Calu3 (cell line): ENCODE measurements around the gene CTDNEP1. TPM values are rescaled to one million over a fixed set of nuclear protein-coding genes. Genes with fewer than 3 reads are reported as not detected.

ENCODE experiments used
- Bru-seq: library from RNA; stranded (reverse); fragments of 400-500 nt; gene quantifications from one replicate; lab custom pipeline; 2021; lab: Mats Ljungman, UMichigan
- BruChase-seq, 2 experiments: library from RNA; stranded (reverse); fragments of 400-500 nt; gene quantifications; one replicate each; lab custom pipeline; 2021; lab: Mats Ljungman, UMichigan
- BruUV-seq: library from RNA; stranded (reverse); fragments of 400-500 nt; replicated peaks from 2 replicates; lab custom pipeline; 2021; lab: Mats Ljungman, UMichigan
- CTCF ChIA-PET: fragments of 300-600 bp; sonication (Branson Sonifier 250); formaldehyde crosslinking; loops from one replicate; lab custom pipeline; 2022; ENCODE audit warnings: antibody characterized with exemption; lab: Charles Lee
- DNase-seq: peaks from one replicate; pipeline ENCODE4 v3.0.0; 2022
- H3K27ac Mint-ChIP-seq: one replicate; pipeline ENCODE4 v1.8.0; 2022; ENCODE audit warnings: mixed read lengths; ENCODE audit not compliant: unreplicated experiment
- H3K27me3 Mint-ChIP-seq: one replicate; pipeline ENCODE4 v1.8.0; 2022; ENCODE audit warnings: mixed read lengths; ENCODE audit not compliant: unreplicated experiment
- H3K36me3 Mint-ChIP-seq: one replicate; pipeline ENCODE4 v1.8.0; 2022; ENCODE audit warnings: mild to moderate bottlenecking, moderate library complexity, mixed read lengths; ENCODE audit not compliant: insufficient read depth, unreplicated experiment
- H3K4me1 Mint-ChIP-seq: one replicate; pipeline ENCODE4 v1.8.0; 2022; ENCODE audit warnings: mild to moderate bottlenecking, low read depth, mixed read lengths; ENCODE audit not compliant: unreplicated experiment
- H3K4me3 Mint-ChIP-seq: one replicate; pipeline ENCODE4 v1.8.0; 2022; ENCODE audit warnings: mild to moderate bottlenecking, low read depth, moderate library complexity, mixed read lengths; ENCODE audit not compliant: unreplicated experiment
- H3K9me3 Mint-ChIP-seq: one replicate; pipeline ENCODE4 v1.8.0; 2022; ENCODE audit warnings: low read depth, mixed read lengths; ENCODE audit not compliant: unreplicated experiment
- intact Hi-C: fragments of 100-400 bp; cut with micrococcal nuclease; formaldehyde crosslinking; loops from one replicate; pipeline ENCODE4 v1.10.0; 2022; ENCODE audit not compliant: unreplicated experiment
- long read RNA-seq: library from polyadenylated mRNA; stranded (forward); transcript quantifications from one replicate; pipeline ENCODE4 v2.0.0, GENCODE V29; 2022
- total RNA-seq: library from RNA; stranded (reverse); gene quantifications from 2 replicates; pipeline ENCODE4 v1.2.3, GENCODE V29; 2022
- TF ChIP-seq, protein P1 (sequence below): fragments of 200-600 bp; IDR thresholded peaks from one replicate; pipeline ENCODE4 v1.8.0; 2022; ENCODE audit warnings: antibody characterized with exemption; ENCODE audit not compliant: unreplicated experiment

CTDNEP1 gene
- 85.2 and 85.3 TPM in 2 replicates for total RNA-seq
- percentile 65 among the genes with signal in this experiment for Bru-seq, nascent RNA
- percentile 95 among the genes with signal in this experiment for BruChase-seq, experiment 1, labeled RNA remaining after a 6-hour chase
- percentile 87 among the genes with signal in this experiment for BruChase-seq, experiment 2, labeled RNA remaining after a 2-hour chase
- long read RNA-seq, transcript CTDNEP1-210 (8 exons, 1,708 nt), result major isoform, 15 of 32 reads
- long read RNA-seq, partial matches to known transcripts, result 1 of 32 reads
- long read RNA-seq, other reads (novel, unspliced or antisense), result 15 of 32 reads

GRCh38 chr17:7251661-7252175 is at the start of gene CTDNEP1:
TSS of gene CTDNEP1 (minus strand) at chr17:7251734. CDS start at chr17:7251296, 438 bp downstream.
- TF ChIP-seq, protein P1, sequence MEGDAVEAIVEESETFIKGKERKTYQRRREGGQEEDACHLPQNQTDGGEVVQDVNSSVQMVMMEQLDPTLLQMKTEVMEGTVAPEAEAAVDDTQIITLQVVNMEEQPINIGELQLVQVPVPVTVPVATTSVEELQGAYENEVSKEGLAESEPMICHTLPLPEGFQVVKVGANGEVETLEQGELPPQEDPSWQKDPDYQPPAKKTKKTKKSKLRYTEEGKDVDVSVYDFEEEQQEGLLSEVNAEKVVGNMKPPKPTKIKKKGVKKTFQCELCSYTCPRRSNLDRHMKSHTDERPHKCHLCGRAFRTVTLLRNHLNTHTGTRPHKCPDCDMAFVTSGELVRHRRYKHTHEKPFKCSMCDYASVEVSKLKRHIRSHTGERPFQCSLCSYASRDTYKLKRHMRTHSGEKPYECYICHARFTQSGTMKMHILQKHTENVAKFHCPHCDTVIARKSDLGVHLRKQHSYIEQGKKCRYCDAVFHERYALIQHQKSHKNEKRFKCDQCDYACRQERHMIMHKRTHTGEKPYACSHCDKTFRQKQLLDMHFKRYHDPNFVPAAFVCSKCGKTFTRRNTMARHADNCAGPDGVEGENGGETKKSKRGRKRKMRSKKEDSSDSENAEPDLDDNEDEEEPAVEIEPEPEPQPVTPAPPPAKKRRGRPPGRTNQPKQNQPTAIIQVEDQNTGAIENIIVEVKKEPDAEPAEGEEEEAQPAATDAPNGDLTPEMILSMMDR, result no peak
- Mint-ChIP-seq H3K27me3 (no peaks in the 10 kb centered on the region), H3K4me1 (peaks cover 27% of the 10 kb centered on the region), H3K4me3 (peak within 1 kb of the TSS; percentile 73), H3K9me3 (no peaks in the 10 kb centered on the region), H3K27ac (peak within 1 kb of the TSS; percentile 84), H3K36me3 (peaks cover 76% of the 10 kb centered on the region)
- BruUV-seq, result no TSS peak
- intact Hi-C loops, result no loop called here
- peak; percentile 95 for DNase-seq
- CTCF ChIA-PET, result interaction anchor here (0.7 to 1.5 kb wide), 3 partner anchors 9 to 12 kb away, joined by 3 to 5 read pairs (median 5); partner anchors contain the start of genes GABARAP and PHF23

DNA sequence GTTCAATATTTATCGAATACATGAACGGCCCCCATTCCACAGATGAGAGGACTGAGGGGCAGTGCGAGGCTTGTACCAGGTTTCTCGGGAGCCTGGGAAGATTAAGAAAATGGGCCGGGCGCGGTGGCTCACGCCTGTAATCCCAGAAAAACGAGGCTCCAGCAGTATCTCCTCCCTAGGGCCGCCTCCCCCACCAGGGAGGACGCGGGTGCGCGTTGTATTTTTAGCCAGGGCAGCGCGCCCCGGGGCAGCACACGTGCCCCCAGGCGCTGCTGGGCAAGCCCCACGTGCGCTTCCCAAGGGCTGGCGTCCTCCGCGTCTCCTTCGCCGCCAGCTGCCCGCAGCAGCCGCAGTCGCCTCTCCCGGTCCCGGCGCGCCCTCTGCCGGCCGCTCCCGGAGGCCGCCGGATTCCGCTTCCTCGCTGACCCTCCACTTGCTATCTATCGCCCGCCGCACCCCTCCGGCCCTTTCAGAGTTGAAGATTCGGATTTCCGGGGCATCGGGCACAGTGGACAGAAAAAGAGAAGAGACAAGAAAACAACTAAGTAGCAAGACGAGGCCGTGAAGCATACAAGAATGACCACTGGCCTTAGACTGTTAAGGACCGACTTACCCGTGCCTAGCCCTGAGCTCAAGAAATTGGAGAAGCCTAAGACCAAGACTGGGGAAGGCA is 44.8 kb upstream of the CTDNEP1 start:
- DNase-seq, result peak; percentile 86
- Mint-ChIP-seq H3K27ac (no peak overlapping the region), H3K36me3 (peaks cover 4% of the 10 kb centered on the region), H3K4me3 (peak overlapping the region; percentile 52), H3K27me3 (peaks cover 24% of the 10 kb centered on the region), H3K4me1 (peaks cover 15% of the 10 kb centered on the region), H3K9me3 (no peaks in the 10 kb centered on the region)
- intact Hi-C loops, result no loop called here
- TF ChIP-seq, protein P1, result peak; percentile 73
- CTCF ChIA-PET, result interaction anchor here (0.9 to 1.4 kb wide), 6 partner anchors 16 to 75 kb away, joined by 3 to 14 read pairs (median 6); partner anchors contain the start of genes GABARAP, NEURL4 and SLC2A4
- no TSS peak for BruUV-seq

GRCh38 chr17:7295230-7296180 is 44.0 kb upstream of the CTDNEP1 start:
- Mint-ChIP-seq H3K36me3 (peaks cover 7% of the 10 kb centered on the region), H3K27ac (no peak overlapping the region), H3K9me3 (no peaks in the 10 kb centered on the region), H3K4me3 (peak overlapping the region; percentile 52), H3K4me1 (peaks cover 15% of the 10 kb centered on the region), H3K27me3 (peaks cover 23% of the 10 kb centered on the region)
- no TSS peak for BruUV-seq
- intact Hi-C loops, result loop anchor here (2.0 kb wide), 1 partner anchor 15 kb away; the partner anchor contains the start of gene SLC2A4
- CTCF ChIA-PET, result interaction anchor here (0.9 to 1.4 kb wide), 5 partner anchors 15 to 75 kb away, joined by 3 to 14 read pairs (median 7); partner anchors contain the start of genes GABARAP, NEURL4 and SLC2A4
- TF ChIP-seq, protein P1, result no peak
- no peak for DNase-seq
